K562 (cell line): ENCODE data around the gene SCRN1. TPM values are rescaled to one million over a fixed set of nuclear protein-coding genes. Genes with fewer than 3 reads are reported as not detected.

ENCODE experiments used
- ATAC-seq: fragments of 200-7000 bp; cut with Tn5 transposase; 3 replicates; pipeline ENCODE4 v1.9.1; 2020; ENCODE audit warnings: moderate library complexity
- BruUV-seq: library from RNA; stranded (reverse); fragments of 400-500 nt; replicated peaks from 2 replicates; lab custom pipeline; 2021; lab: Mats Ljungman, UMichigan
- CTCF ChIA-PET: fragments of 300-600 bp; formaldehyde crosslinking; extraction: SDS; loops from one replicate; lab custom pipeline; 2021; ENCODE audit warnings: low intra/inter-chr PET ratio; lab: Yijun Ruan, JAX
- POLR2A ChIA-PET: fragments of 300-600, 350-650 bp; sonication (Branson Sonifier 250); formaldehyde crosslinking; extraction: SDS; loops from one replicate; lab custom pipeline; 2021; ENCODE audit warnings: antibody characterized with exemption, inconsistent platforms; lab: Yijun Ruan, JAX
- DNase-seq, 4 experiments: peaks; one replicate each; pipeline versions ENCODE4 v3.0.0 to v3.0.0-alpha.2; 2011 to 2018; ENCODE audit warnings: low spot score in 3 of 4, mixed read lengths in 3 of 4; ENCODE audit errors: extremely low read depth in 1 of 4
- FAIRE-seq: peaks from 2 replicates; lab custom pipeline; 2011; peaks lifted over from hg19 to GRCh38; lab: Jason Lieb, UNC
- H2AFZ ChIP-seq: 2 replicates; pipeline ENCODE4 v1.6.0; 2011; ENCODE audit warnings: low read depth, low read length, control low read depth, inconsistent platforms
- H3K27ac ChIP-seq: fragments of 200-600 bp; 3 replicates; pipeline ENCODE4 v1.8.0; 2011; ENCODE audit warnings: low read depth, mild to moderate bottlenecking, control low read depth, inconsistent platforms, low read length, moderate library complexity, mixed read lengths; ENCODE audit errors: extremely low read depth
- H3K27me3 ChIP-seq, 2 experiments: fragments of 300-600 bp in 1 of 2; 2 replicates in 1 of 2; 3 replicates in 1 of 2; pipeline versions ENCODE4 v1.6.0 to v1.8.0; 2011; ENCODE audit warnings: inconsistent platforms in 2 of 2, low read length in 2 of 2, mild to moderate bottlenecking in 1 of 2, mixed read lengths in 1 of 2, moderate library complexity in 1 of 2; ENCODE audit not compliant: control insufficient read depth in 2 of 2, insufficient read depth in 2 of 2
- H3K36me3 ChIP-seq: fragments of 300-600 bp; 3 replicates; pipeline ENCODE4 v1.8.0; 2011; ENCODE audit warnings: mild to moderate bottlenecking, low read length, inconsistent platforms; ENCODE audit not compliant: control insufficient read depth, insufficient read depth
- H3K4me1 ChIP-seq, 2 experiments: fragments of 200-600 bp in 1 of 2; replicated peaks in 1 of 2; 2 replicates in 1 of 2; 3 replicates in 1 of 2; pipeline versions ENCODE4 v1.5.1 to v1.8.0; 2011; ENCODE audit warnings: inconsistent platforms in 2 of 2, low read length in 2 of 2, mild to moderate bottlenecking in 1 of 2, mixed read lengths in 1 of 2, moderate library complexity in 1 of 2; ENCODE audit not compliant: control insufficient read depth in 2 of 2, insufficient read depth in 2 of 2
- H3K4me2 ChIP-seq: 2 replicates; pipeline ENCODE4 v1.6.1; 2011; ENCODE audit warnings: low read length, control low read depth, inconsistent platforms, mixed read lengths; ENCODE audit not compliant: insufficient read depth
- H3K4me3 ChIP-seq: fragments of 200-600 bp; sonication (generic), shearing (Covaris generic); 2 replicates; pipeline ENCODE4 v1.5.1; 2016; ENCODE audit warnings: control low read depth, inconsistent platforms
- H3K79me2 ChIP-seq: fragments of 200-600 bp; 3 replicates; pipeline ENCODE4 v1.8.0; 2011; ENCODE audit warnings: low read length, inconsistent platforms; ENCODE audit not compliant: control insufficient read depth, insufficient read depth
- H3K9ac ChIP-seq, 2 experiments: 2 replicates each; pipeline versions ENCODE4 v1.6.0 to v1.6.1; 2011; ENCODE audit warnings: low read depth in 2 of 2, low read length in 2 of 2, control low read depth in 1 of 2, inconsistent platforms in 1 of 2, mild to moderate bottlenecking in 1 of 2, mixed read lengths in 1 of 2; ENCODE audit not compliant: insufficient read depth in 1 of 2
- H3K9me1 ChIP-seq: one replicate; pipeline ENCODE4 v1.6.0; 2011; ENCODE audit warnings: inconsistent platforms, mild to moderate bottlenecking, low read length, moderate library complexity; ENCODE audit not compliant: control insufficient read depth, insufficient read depth
- H3K9me3 ChIP-seq: replicated peaks from 2 replicates; pipeline ENCODE4 v1.5.1; 2011; ENCODE audit warnings: low read depth, low read length, inconsistent platforms; ENCODE audit not compliant: control insufficient read depth, insufficient read depth
- H4K20me1 ChIP-seq: replicated peaks from 2 replicates; pipeline ENCODE4 v1.6.1; 2011; ENCODE audit warnings: low read length, inconsistent platforms, mixed read lengths; ENCODE audit not compliant: control insufficient read depth, insufficient read depth
- ADNP ChIP-seq: fragments of 200-800 bp; sonication (Bioruptor generic); IDR thresholded peaks from 2 replicates; pipeline ENCODE4 v1.6.1; 2016; ENCODE audit warnings: missing genetic modification characterization, missing compliant biosample characterization
- ARNT ChIP-seq, 2 experiments: fragments of 450-650 bp; IDR thresholded peaks; 2 replicates each; pipeline ENCODE4 v1.6.1; 2016; ENCODE audit warnings: mild to moderate bottlenecking in 1 of 2
- HOMEZ ChIP-seq: fragments of 250-450 bp; sonication (Bioruptor Pico); IDR thresholded peaks from 2 replicates; pipeline ENCODE4 v1.4.0; 2020; ENCODE audit warnings: mild to moderate bottlenecking, moderate library complexity
- NR1H2 ChIP-seq: sonication (generic); formaldehyde crosslinking; IDR thresholded peaks from 2 replicates; pipeline ENCODE4 v1.4.0; 2020; ENCODE audit warnings: mild to moderate bottlenecking, missing genetic modification reagents
- RAD51 ChIP-seq: fragments of 450-650 bp; IDR thresholded peaks from 2 replicates; pipeline ENCODE4 v1.7.1; 2016; ENCODE audit warnings: low read depth, mild to moderate bottlenecking, borderline replicate concordance
- SMC3 ChIP-seq: conservative IDR thresholded peaks from 2 replicates; pipeline ENCODE4 v1.6.1; 2011; ENCODE audit warnings: low read depth, low read length, improper control_type of control experiment; ENCODE audit not compliant: insufficient read depth
- TFE3 ChIP-seq: fragments of 450-650 bp; formaldehyde crosslinking; IDR thresholded peaks from 2 replicates; pipeline ENCODE4 v1.4.0; 2020; ENCODE audit warnings: mild to moderate bottlenecking, mixed read lengths
- THRA ChIP-seq: fragments of 450-650 bp; IDR thresholded peaks from 2 replicates; pipeline ENCODE4 v1.6.1; 2017; ENCODE audit warnings: mild to moderate bottlenecking, moderate library complexity
- ZBTB7A ChIP-seq: IDR thresholded peaks from 2 replicates; pipeline ENCODE4 v1.6.1; 2011; ENCODE audit warnings: low read depth, mild to moderate bottlenecking, low read length, moderate library complexity, borderline replicate concordance; ENCODE audit not compliant: control insufficient read depth
- WGBS: fragments of 100-300 bp; shearing (Covaris generic); methylation state at CpG from one replicate; pipeline ENCODE4 v1.1.6; 2016; ENCODE audit warnings: low coverage, mixed read lengths; ENCODE audit not compliant: insufficient coverage; ENCODE audit errors: missing lambda C conversion rate; 5-methylcytosine and 5-hydroxymethylcytosine counted together
- in situ Hi-C: fragments of 300-500 bp; cut with MboI; formaldehyde crosslinking; loops from 4 replicates; pipeline ENCODE4 v1.15.0; 2018; ENCODE audit warnings: inconsistent platforms, mixed read lengths
- intact Hi-C: fragments of 100-400 bp; cut with micrococcal nuclease; formaldehyde crosslinking; loops from 2 replicates; pipeline ENCODE4 v1.14.2; 2022
- polyA plus RNA-seq, 8 experiments: library from polyadenylated mRNA; depleted of rRNA in 4 of 8; stranded (reverse) in 5 of 8; unstranded in 3 of 8; fragments of >200 nt; fragmentation: Nextera tagmentation in 2 of 8; fragmentation: Illumina TruSeq in 1 of 8; extraction: Ambion mirVana in 2 of 8; extraction: Trizol in 1 of 8; gene quantifications; 2 replicates each; pipeline versions ENCODE4 v1.2.1 to v1.2.3, GENCODE V29; 2011 to 2014; ENCODE audit warnings: inconsistent platforms in 1 of 8, missing spikeins in 1 of 8
- total RNA-seq, 7 experiments: library from RNA; depleted of rRNA in 6 of 7; stranded (reverse); fragments of >200 nt in 6 of 7; fragmentation: Illumina TruSeq in 2 of 7; extraction: Trizol in 2 of 7; gene quantifications; 2 replicates each; pipeline versions ENCODE4 v1.2.1 to v1.2.3, GENCODE V29; 2011 to 2021; ENCODE audit warnings: low replicate concordance in 1 of 7

Gene SCRN1
- total and polyA plus RNA-seq, 9 of the 15 experiments (the other 6 are each of a cell fraction or from before 2014, with no cell fraction given), result 0.13 to 1.4 (median 0.20) TPM

- no peak for TF ChIP-seq ADNP (tag)
- no peak for TF ChIP-seq SMC3
- TF ChIP-seq HOMEZ (CRISPR knock-in tag), result no peak
- no peak for TF ChIP-seq NR1H2 (CRISPR knock-in tag)
These were observed 107.9 kb downstream of the SCRN1 start (continued) for GRCh38 chr7:29881724-29882123.

GRCh38 chr7:29879609-29880008 is 110.0 kb downstream of the SCRN1 start:
- Histone ChIP-seq H3K9ac (no peak overlapping the region), H3K79me2 (no peaks in the 10 kb centered on the region), H3K36me3 (no peaks in the 10 kb centered on the region), H4K20me1 (no peaks in the 10 kb centered on the region), H3K4me3 (no peak overlapping the region), H3K27ac (no peak overlapping the region), H2AFZ (no peak overlapping the region), H3K4me2 (no peak overlapping the region), H3K4me1 (peaks cover 0 to 3% of the 10 kb centered on the region in 2 experiments; a peak in 1 of 5 replicates), H3K9me1 (no peaks in the 10 kb centered on the region), H3K9me3 (no peaks in the 10 kb centered on the region), H3K27me3 (no peaks in the 10 kb centered on the region)
- ChIA-PET POLR2A (no interaction called here), CTCF (no interaction called here)
- WGBS, result 23% methylated on average over 2 of the region's 2 CpGs
- ATAC-seq (no peak), FAIRE-seq (no peak), DNase-seq (no peak)
- BruUV-seq, result no TSS peak
- in situ Hi-C loops, result loop anchor here (10.0 kb wide), 1 partner anchor 175 kb away; no protein-coding TSS in a partner anchor
- no peak for TF ChIP-seq ARNT (IDR thresholded peaks at IDR 0.05)
- TF ChIP-seq THRA, result no peak
- TF ChIP-seq ZBTB7A, result no peak
- TF ChIP-seq TFE3, result peak; percentile 31
- peak; percentile 24; the same call in 1 of the 2 replicates for TF ChIP-seq RAD51
- intact Hi-C loops, result loop anchor here (2.0 to 5.0 kb wide), 2 partner anchors 41 to 183 kb away; no protein-coding TSS in a partner anchor
